ENCODE results near the gene RUFY3. TPM values are rescaled to one million over a fixed set of nuclear protein-coding genes. Genes with fewer than 3 reads are reported as not detected.

Gene RUFY3
- total RNA-seq, 6 experiments from 2014 or later, result 24.1 to 58.3 (median 30.3) TPM

- intact Hi-C loops (cut with DNase I), result no loop called here
- Histone ChIP-seq H3K9me3 (no peaks in the 10 kb centered on the region), H3K4me3 (no peak overlapping the region), H3K27ac (no peak overlapping the region), H3K27me3 (no peaks in the 10 kb centered on the region), H3K4me1 (peaks cover 0 to 24% (median 8%) of the 10 kb centered on the region in 4 donors), H3K36me3 (no peaks in the 10 kb centered on the region)
- DNase-seq (no peak), ATAC-seq (no peak)
- 50% methylated on average over 1 of the region's 2 CpGs for WGBS (ENCODE audit: insufficient coverage, low coverage, low lambda C conversion rate, missing lambda C conversion rate)
- TF ChIP-seq CTCF (IDR thresholded peaks at IDR 0.05) (no peak), POLR2A (IDR thresholded peaks at IDR 0.05) (no peak)
Measured at GRCh38 chr4:70737409-70737808, 15.6 kb downstream of the RUFY3 start.

DNA sequence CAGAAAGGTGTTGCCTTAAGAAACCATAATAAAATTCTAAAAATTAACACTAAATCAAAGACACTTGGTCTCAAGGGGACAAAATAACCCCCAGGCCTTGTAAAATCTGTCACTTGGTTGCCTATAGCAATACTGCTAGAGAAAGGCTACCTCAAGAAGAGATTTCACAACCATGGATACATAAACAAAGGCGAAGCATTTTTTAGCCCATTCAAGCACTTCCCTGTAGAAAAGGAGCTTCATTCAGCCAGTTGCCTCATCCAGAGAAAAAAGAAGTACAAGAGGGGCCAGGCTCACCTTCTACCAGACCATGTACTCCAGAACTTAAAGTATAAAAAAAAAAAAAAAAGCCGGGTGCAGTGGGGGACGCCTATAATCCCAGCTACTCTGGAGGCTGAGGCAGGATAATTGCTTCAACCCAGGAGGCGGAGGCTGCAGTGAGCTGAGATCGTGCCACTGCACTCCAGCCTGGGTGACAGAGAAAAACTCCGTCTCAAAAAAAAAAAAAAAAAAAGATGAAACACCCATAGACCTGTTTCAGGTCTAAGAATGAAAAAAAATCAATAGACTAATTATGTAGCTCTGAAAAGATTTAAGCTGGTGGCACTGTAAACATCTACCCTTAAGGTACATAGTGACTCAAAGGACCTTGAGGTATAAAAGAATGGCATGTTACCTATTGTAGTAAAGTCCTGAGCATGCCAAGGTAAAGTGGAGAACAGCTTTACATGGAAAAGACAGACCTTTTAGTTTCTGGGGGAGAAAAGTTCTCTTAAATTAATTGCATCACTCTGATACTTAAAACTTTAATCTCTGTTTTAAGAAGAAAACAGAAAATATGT lies 18.0 kb downstream of the RUFY3 start:
- intact Hi-C loops (cut with DNase I), result no loop called here
- 81% methylated on average over 4 of the region's 6 CpGs for whole genome bisulfite sequencing (ENCODE audit: insufficient coverage, low coverage, low lambda C conversion rate, missing lambda C conversion rate)
- no peak overlapping the region for H3K4me3 ChIP-seq
- ATAC-seq (no peak), DNase-seq (no peak)
- H3K27ac ChIP-seq, result no peak overlapping the region
- no peaks in the 10 kb centered on the region for H3K9me3 ChIP-seq
- no peaks in the 10 kb centered on the region for H3K36me3 ChIP-seq
- no peaks in the 10 kb centered on the region for H3K27me3 ChIP-seq
- TF ChIP-seq POLR2A (IDR thresholded peaks at IDR 0.05), result no peak
- TF ChIP-seq CTCF (IDR thresholded peaks at IDR 0.05), result no peak
- peaks cover 0 to 20% (median 8%) of the 10 kb centered on the region in 4 donors for H3K4me1 ChIP-seq

DNA sequence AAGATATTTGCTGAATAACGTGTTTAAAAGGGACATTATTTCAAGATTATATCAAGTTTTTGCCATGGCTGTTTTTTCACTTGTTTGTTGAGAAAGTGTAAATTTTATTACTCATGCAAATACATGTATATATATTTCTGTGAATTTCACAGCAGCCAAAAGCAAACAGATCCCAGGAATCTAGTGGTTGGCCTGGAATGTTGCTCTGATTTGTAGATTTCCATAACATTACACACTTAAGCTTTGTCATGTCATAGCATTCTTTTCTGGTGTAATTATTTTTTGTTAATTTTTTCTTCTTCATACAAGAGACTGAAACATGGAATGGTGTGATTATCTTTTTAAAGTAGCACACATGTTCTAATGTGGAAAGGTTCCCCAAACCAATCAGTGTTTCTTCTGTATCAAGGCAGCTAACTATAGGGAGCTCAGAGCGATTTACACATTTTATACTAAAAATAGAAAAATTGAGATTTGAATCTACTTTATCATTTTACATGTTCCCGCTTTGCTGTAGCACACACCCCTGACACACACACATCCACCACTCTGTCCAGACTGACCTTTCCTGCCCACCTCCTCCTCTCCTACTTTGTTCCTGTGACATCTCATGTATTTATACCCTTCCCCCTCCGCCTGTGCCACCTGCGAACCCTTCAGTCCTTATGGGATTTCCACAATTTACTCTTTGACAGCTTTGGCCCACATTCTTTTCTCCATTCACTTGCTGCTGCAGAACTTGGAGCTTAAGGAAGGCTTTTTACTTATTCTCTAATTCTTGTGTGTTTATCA lies 20.3 kb downstream of the RUFY3 start:
- no peak for ATAC-seq
- no peaks in the 10 kb centered on the region for H3K9me3 ChIP-seq
- H3K27ac ChIP-seq, result no peak overlapping the region
- WGBS (ENCODE audit: insufficient coverage, low coverage, low lambda C conversion rate, missing lambda C conversion rate), result 83% methylated on average over 4 of the region's 5 CpGs
- no peaks in the 10 kb centered on the region for H3K27me3 ChIP-seq
- H3K36me3 ChIP-seq, result no peaks in the 10 kb centered on the region
- H3K4me1 ChIP-seq, result no peaks in the 10 kb centered on the region
- DNase-seq, result no peak
- TF ChIP-seq POLR2A (IDR thresholded peaks at IDR 0.05), result no peak
- no peak for TF ChIP-seq CTCF (IDR thresholded peaks at IDR 0.05)
- no peak overlapping the region for H3K4me3 ChIP-seq
- intact Hi-C loops (cut with DNase I), result no loop called here

- intact Hi-C loops (cut with DNase I), result no loop called here
- ATAC-seq (no peak), DNase-seq (no peak)
- Histone ChIP-seq H3K4me3 (no peak overlapping the region), H3K9me3 (no peaks in the 10 kb centered on the region), H3K36me3 (no peaks in the 10 kb centered on the region), H3K27ac (no peak overlapping the region), H3K4me1 (no peaks in the 10 kb centered on the region), H3K27me3 (no peaks in the 10 kb centered on the region)
- TF ChIP-seq CTCF (IDR thresholded peaks at IDR 0.05) (no peak), POLR2A (IDR thresholded peaks at IDR 0.05) (no peak)
- WGBS (ENCODE audit: insufficient coverage, low coverage, low lambda C conversion rate, missing lambda C conversion rate), result 81% methylated on average over 1 of the region's 1 CpG
Measured at GRCh38 chr4:70743731-70744130, 22.0 kb downstream of the RUFY3 start.
